H1 (cell line): ENCODE results near the gene ZBTB33. TPM values are rescaled to one million over a fixed set of nuclear protein-coding genes. Genes with fewer than 3 reads are reported as not detected.
A peak's percentile ranks its signal among the peaks of the same experiment; 100 is the strongest.

Experiments
- CTCF ChIA-PET: fragments of 300-600 bp; sonication (Branson Sonifier 250); formaldehyde crosslinking; loops from one replicate; lab custom pipeline; 2021; ENCODE audit not compliant: partially characterized antibody; lab: Charles Lee
- POLR2A ChIA-PET: fragments of 300-600 bp; sonication (Branson Sonifier 250); formaldehyde crosslinking; loops from one replicate; lab custom pipeline; 2021; ENCODE audit warnings: inconsistent platforms; ENCODE audit not compliant: partially characterized antibody; lab: Charles Lee
- DNase-seq, 2 experiments: peaks; one replicate each; pipeline versions ENCODE4 v3.0.0 to v3.0.0-alpha.2; 2010 to 2022; ENCODE audit warnings: low spot score in 2 of 2, low read depth in 1 of 2, mixed read lengths in 1 of 2
- FAIRE-seq: peaks from 2 replicates; lab custom pipeline; 2011; peaks lifted over from hg19 to GRCh38; lab: Jason Lieb, UNC
- H2AFZ ChIP-seq: 2 replicates; pipeline ENCODE4 v1.8.1; 2012; ENCODE audit warnings: low read length, inconsistent platforms
- H2AK5ac ChIP-seq: 2 replicates; pipeline ENCODE4 v1.6.1; 2013; ENCODE audit warnings: low read depth, low read length
- H2BK120ac ChIP-seq: replicated peaks from 2 replicates; pipeline ENCODE3; 2013; ENCODE audit warnings: low read depth, low read length, inconsistent platforms
- H2BK12ac ChIP-seq: 2 replicates; pipeline ENCODE4 v1.6.1; 2013; ENCODE audit warnings: low read depth, low read length
- H2BK15ac ChIP-seq: 2 replicates; pipeline ENCODE4 v1.6.1; 2013; ENCODE audit warnings: low read length
- H2BK20ac ChIP-seq: 2 replicates; pipeline ENCODE4 v1.6.1; 2013; ENCODE audit warnings: low read length
- H2BK5ac ChIP-seq: 2 replicates; pipeline ENCODE4 v1.6.1; 2013; ENCODE audit warnings: low read depth, low read length
- H3K14ac ChIP-seq: 2 replicates; pipeline ENCODE4 v1.6.1; 2013; ENCODE audit warnings: inconsistent platforms; ENCODE audit not compliant: insufficient read length
- H3K18ac ChIP-seq: 2 replicates; pipeline ENCODE4 v1.6.1; 2013; ENCODE audit warnings: low read length; ENCODE audit errors: extremely low read depth
- H3K23ac ChIP-seq: 2 replicates; pipeline ENCODE4 v1.6.1; 2013; ENCODE audit warnings: inconsistent platforms; ENCODE audit not compliant: insufficient read length
- H3K23me2 ChIP-seq: 2 replicates; pipeline ENCODE4 v1.6.1; 2013; ENCODE audit warnings: low read depth, low read length
- H3K27ac ChIP-seq: 2 replicates; pipeline ENCODE4 v1.6.1; 2011; ENCODE audit warnings: low read depth, low read length, inconsistent platforms
- H3K27me3 ChIP-seq, 4 experiments: replicated peaks in 1 of 4; 1 replicate in 1 of 4; 2 replicates in 3 of 4; pipeline versions ENCODE4 v1.6.1 to v1.8.1; 2011 to 2013; ENCODE audit warnings: low read length in 3 of 4, mild to moderate bottlenecking in 3 of 4, inconsistent platforms in 2 of 4, mixed read lengths in 2 of 4, moderate library complexity in 1 of 4; ENCODE audit not compliant: control insufficient read depth in 3 of 4, insufficient read depth in 3 of 4; ENCODE audit errors: extremely low read depth in 1 of 4
- H3K36me3 ChIP-seq, 4 experiments: 2 replicates each; pipeline versions ENCODE4 v1.6.1 to v1.8.1; 2011 to 2013; ENCODE audit warnings: mild to moderate bottlenecking in 4 of 4, low read length in 3 of 4, moderate library complexity in 2 of 4, control low read depth in 1 of 4, inconsistent platforms in 1 of 4; ENCODE audit not compliant: insufficient read depth in 4 of 4, control insufficient read depth in 2 of 4
- H3K4ac ChIP-seq: replicated peaks from 2 replicates; pipeline ENCODE3; 2013; ENCODE audit warnings: low read length, low read depth, mixed read lengths, inconsistent platforms; ENCODE audit not compliant: insufficient read length
- H3K4me1 ChIP-seq, 4 experiments: replicated peaks in 1 of 4; 1 replicate in 1 of 4; 2 replicates in 3 of 4; pipeline versions ENCODE4 v1.6.1 to v1.8.1; 2011 to 2013; ENCODE audit warnings: low read length in 3 of 4, inconsistent platforms in 2 of 4, mixed read lengths in 1 of 4; ENCODE audit not compliant: insufficient read depth in 4 of 4, control insufficient read depth in 3 of 4
- H3K4me2 ChIP-seq, 2 experiments: 2 replicates each; pipeline versions ENCODE4 v1.6.1 to v1.8.1; 2011 to 2013; ENCODE audit warnings: low read depth in 2 of 2, low read length in 2 of 2, control low read depth in 1 of 2, inconsistent platforms in 1 of 2, mild to moderate bottlenecking in 1 of 2; ENCODE audit not compliant: insufficient read depth in 1 of 2
- H3K4me3 ChIP-seq, 4 experiments: fragments of 200-600, 300-600 bp in 1 of 4; sonication (generic), shearing (Covaris generic), sonication (Bioruptor Twin) in 1 of 4; 2 replicates each; pipeline versions ENCODE4 v1.5.1 to v1.8.1; 2011 to 2016; ENCODE audit warnings: low read length in 4 of 4, low read depth in 3 of 4, control low read depth in 2 of 4, inconsistent platforms in 2 of 4, mild to moderate bottlenecking in 2 of 4, mixed read lengths in 1 of 4, moderate library complexity in 1 of 4; ENCODE audit not compliant: insufficient read depth in 2 of 4; ENCODE audit errors: extremely low read depth in 1 of 4
- H3K56ac ChIP-seq: replicated peaks from 2 replicates; pipeline ENCODE3; 2013; ENCODE audit warnings: low read depth, mild to moderate bottlenecking, mixed read lengths, low read length, inconsistent platforms; ENCODE audit not compliant: insufficient read length
- H3K79me1 ChIP-seq: 2 replicates; pipeline ENCODE4 v1.6.1; 2013; ENCODE audit warnings: low read depth, low read length, control low read depth
- H3K79me2 ChIP-seq, 2 experiments: 2 replicates each; pipeline versions ENCODE4 v1.6.1 to v1.8.1; 2012 to 2013; ENCODE audit warnings: low read length in 2 of 2, mild to moderate bottlenecking in 2 of 2, inconsistent platforms in 1 of 2; ENCODE audit not compliant: insufficient read depth in 2 of 2, control insufficient read depth in 1 of 2
- H3K9ac ChIP-seq, 4 experiments: replicated peaks in 1 of 4; 1 replicate in 1 of 4; 2 replicates in 3 of 4; pipeline versions ENCODE4 v1.6.1 to v1.8.1; 2011 to 2013; ENCODE audit warnings: low read depth in 3 of 4, low read length in 3 of 4, control low read depth in 2 of 4, mild to moderate bottlenecking in 2 of 4, moderate library complexity in 2 of 4, inconsistent platforms in 1 of 4; ENCODE audit errors: extremely low read depth in 1 of 4
- H3K9me3 ChIP-seq, 2 experiments: 2 replicates each; pipeline versions ENCODE4 v1.6.1 to v1.8.1; 2012 to 2013; ENCODE audit warnings: mild to moderate bottlenecking in 2 of 2, moderate library complexity in 2 of 2, control low read depth in 1 of 2, inconsistent platforms in 1 of 2, low read depth in 1 of 2, low read length in 1 of 2, mixed read lengths in 1 of 2; ENCODE audit not compliant: insufficient read depth in 2 of 2
- H4K20me1 ChIP-seq, 2 experiments: replicated peaks in 1 of 2; 2 replicates each; pipeline versions ENCODE3 to v1.8.1; 2011 to 2013; ENCODE audit warnings: inconsistent platforms in 2 of 2, low read length in 2 of 2, mild to moderate bottlenecking in 1 of 2; ENCODE audit not compliant: insufficient read depth in 2 of 2, control insufficient read depth in 1 of 2
- H4K5ac ChIP-seq: 2 replicates; pipeline ENCODE4 v1.6.1; 2013; ENCODE audit warnings: low read length, low read depth, mixed read lengths, inconsistent platforms; ENCODE audit not compliant: insufficient read length
- H4K8ac ChIP-seq: 2 replicates; pipeline ENCODE4 v1.8.0; 2013; ENCODE audit warnings: mild to moderate bottlenecking, moderate library complexity, low read length, inconsistent platforms; ENCODE audit not compliant: insufficient read depth; ENCODE audit errors: extremely low read depth
- H4K91ac ChIP-seq: replicated peaks from 2 replicates; pipeline ENCODE3; 2013; ENCODE audit warnings: low read length, mixed read lengths, inconsistent platforms; ENCODE audit not compliant: insufficient read length
- ZNF274 ChIP-seq: IDR thresholded peaks from 2 replicates; pipeline ENCODE4 v1.7.0; 2012; ENCODE audit warnings: low read length, borderline replicate concordance; ENCODE audit errors: extremely low read depth
- WGBS, 2 experiments: shearing (Covaris generic) in 1 of 2; methylation state at CpG; one replicate each; pipeline versions ENCODE4 v1.1.6 to v1.1.7; 2013 to 2015; ENCODE audit warnings: low lambda C conversion rate in 2 of 2, mixed read lengths in 2 of 2, inconsistent platforms in 1 of 2, low coverage in 1 of 2, missing lambda C conversion rate in 1 of 2; ENCODE audit not compliant: insufficient replicate concordance in 2 of 2, insufficient coverage in 1 of 2, insufficient read length in 1 of 2; ENCODE audit errors: extremely low coverage in 1 of 2, missing lambda C conversion rate in 1 of 2; 5-methylcytosine and 5-hydroxymethylcytosine counted together
- polyA plus RNA-seq, 7 experiments: library from polyadenylated mRNA; depleted of rRNA in 3 of 7; stranded (reverse) in 5 of 7; unstranded in 2 of 7; fragments of >200 nt in 5 of 7; fragments of 200-250 nt in 2 of 7; gene quantifications; 1 replicate in 5 of 7; 2 replicates in 1 of 7; 4 replicates in 1 of 7; pipeline versions ENCODE4 v1.2.1 to v1.2.3, GENCODE V29; 2011 to 2013; ENCODE audit warnings: missing spikeins in 2 of 7, mixed read lengths in 2 of 7
- total RNA-seq: library from RNA; stranded (reverse); fragmentation: NEBNext Ultra II Directional; extraction: Animal tissue kit (Norgen Biotek cat#: 25700); gene quantifications from 2 replicates; pipeline ENCODE4 v1.2.1, GENCODE V29; 2021
- TF ChIP-seq, protein P1 (sequence below), 3 experiments: IDR thresholded peaks; 1 replicate in 2 of 3; 2 replicates in 1 of 3; pipeline versions ENCODE4 v1.5.1 to v1.6.1; 2011; ENCODE audit warnings: low read length in 3 of 3, mild to moderate bottlenecking in 3 of 3, inconsistent platforms in 2 of 3, low read depth in 1 of 3, moderate library complexity in 1 of 3; ENCODE audit not compliant: insufficient read depth in 1 of 3; ENCODE audit errors: control extremely low read depth in 1 of 3

ZBTB33 gene
- total and polyA plus RNA-seq, 2 of the 8 experiments (the other 6 are each of a cell fraction or from before 2014, with no cell fraction given): 3.4 to 14.9 TPM

DNA sequence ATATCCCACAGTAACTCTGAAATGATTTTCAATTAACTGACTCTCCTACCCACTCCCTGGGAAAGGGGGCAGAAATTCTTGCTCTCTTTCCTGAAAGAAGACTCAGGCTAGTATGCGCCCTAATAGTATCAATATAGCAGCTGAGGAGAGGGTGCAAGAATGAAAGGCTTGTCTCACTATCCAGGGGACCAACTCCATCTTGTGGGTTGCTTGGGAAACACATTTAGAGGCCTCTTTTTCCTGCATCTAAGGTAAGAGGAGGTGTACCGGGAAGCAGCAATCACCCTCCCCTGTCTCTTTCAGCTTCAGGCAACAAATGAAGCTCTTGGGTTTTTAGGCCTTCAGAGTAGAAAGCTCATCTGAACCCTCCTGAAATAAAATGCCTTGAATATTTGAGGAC lies 49.3 kb downstream of the ZBTB33 start:
- Histone ChIP-seq H3K79me1 (no peaks in the 10 kb centered on the region), H3K18ac (no peak overlapping the region), H3K79me2 (no peaks in the 10 kb centered on the region), H3K4me1 (peaks cover 0 to 4% (median 1%) of the 10 kb centered on the region in 4 experiments; a peak in 3 of 7 replicates), H3K9ac (no peak overlapping the region), H2AFZ (no peak overlapping the region), H2BK20ac (no peak overlapping the region), H2BK12ac (no peak overlapping the region), H2BK5ac (no peak overlapping the region), H3K23ac (no peak overlapping the region), H3K4me3 (no peak overlapping the region), H3K56ac (no peak overlapping the region), H2AK5ac (no peak overlapping the region), H2BK15ac (no peak overlapping the region), H4K5ac (no peak overlapping the region), H2BK120ac (no peak overlapping the region), H3K14ac (no peak overlapping the region), H3K4ac (no peak overlapping the region), H3K27me3 (peaks cover 0 to 3% (median 1%) of the 10 kb centered on the region in 4 experiments; a peak in 2 of 7 replicates), H3K4me2 (no peak overlapping the region), H3K27ac (no peak overlapping the region), H4K91ac (no peak overlapping the region), H3K9me3 (no peaks in the 10 kb centered on the region), H4K8ac (no peak overlapping the region), H3K36me3 (no peaks in the 10 kb centered on the region), H4K20me1 (no peaks in the 10 kb centered on the region), H3K23me2 (no peaks in the 10 kb centered on the region)
- DNase-seq (no peak), FAIRE-seq (peak; percentile 79)
- WGBS, 2 experiments: 46% methylated on average over 2 of the region's 2 CpGs; no CpG with 5 or more reads in 1 of the 2 experiments
- ChIA-PET CTCF (interaction anchor here (0.8 to 2.4 kb wide), 18 partner anchors 9 to 386 kb away, joined by 3 to 8 read pairs (median 3); partner anchors contain the start of gene ZBTB33), POLR2A (no interaction called here)
- TF ChIP-seq, protein P1, sequence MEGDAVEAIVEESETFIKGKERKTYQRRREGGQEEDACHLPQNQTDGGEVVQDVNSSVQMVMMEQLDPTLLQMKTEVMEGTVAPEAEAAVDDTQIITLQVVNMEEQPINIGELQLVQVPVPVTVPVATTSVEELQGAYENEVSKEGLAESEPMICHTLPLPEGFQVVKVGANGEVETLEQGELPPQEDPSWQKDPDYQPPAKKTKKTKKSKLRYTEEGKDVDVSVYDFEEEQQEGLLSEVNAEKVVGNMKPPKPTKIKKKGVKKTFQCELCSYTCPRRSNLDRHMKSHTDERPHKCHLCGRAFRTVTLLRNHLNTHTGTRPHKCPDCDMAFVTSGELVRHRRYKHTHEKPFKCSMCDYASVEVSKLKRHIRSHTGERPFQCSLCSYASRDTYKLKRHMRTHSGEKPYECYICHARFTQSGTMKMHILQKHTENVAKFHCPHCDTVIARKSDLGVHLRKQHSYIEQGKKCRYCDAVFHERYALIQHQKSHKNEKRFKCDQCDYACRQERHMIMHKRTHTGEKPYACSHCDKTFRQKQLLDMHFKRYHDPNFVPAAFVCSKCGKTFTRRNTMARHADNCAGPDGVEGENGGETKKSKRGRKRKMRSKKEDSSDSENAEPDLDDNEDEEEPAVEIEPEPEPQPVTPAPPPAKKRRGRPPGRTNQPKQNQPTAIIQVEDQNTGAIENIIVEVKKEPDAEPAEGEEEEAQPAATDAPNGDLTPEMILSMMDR (IDR thresholded peaks at IDR 0.05; ENCODE audit: control extremely low read depth in 1 of 3, insufficient read depth in 1 of 3, low read depth in 1 of 3, low read length in 3 of 3): peak in 2 of 3 experiments; percentile 35 to 43; a peak in 2 of 4 replicates
- no peak for TF ChIP-seq ZNF274
